ENCODE measurements around the gene ECM2.

- TF ChIP-seq POLR2AphosphoS5 (IDR thresholded peaks at IDR 0.05; ENCODE audit: low read depth, low read length) (no peak), SIN3A (IDR thresholded peaks at IDR 0.05; ENCODE audit: borderline replicate concordance, insufficient read depth, low read depth, low read length) (no peak), TCF7L2 (IDR thresholded peaks at IDR 0.05; ENCODE audit: low read depth, low read length) (no peak)
- TF ChIP-seq, protein P1, sequence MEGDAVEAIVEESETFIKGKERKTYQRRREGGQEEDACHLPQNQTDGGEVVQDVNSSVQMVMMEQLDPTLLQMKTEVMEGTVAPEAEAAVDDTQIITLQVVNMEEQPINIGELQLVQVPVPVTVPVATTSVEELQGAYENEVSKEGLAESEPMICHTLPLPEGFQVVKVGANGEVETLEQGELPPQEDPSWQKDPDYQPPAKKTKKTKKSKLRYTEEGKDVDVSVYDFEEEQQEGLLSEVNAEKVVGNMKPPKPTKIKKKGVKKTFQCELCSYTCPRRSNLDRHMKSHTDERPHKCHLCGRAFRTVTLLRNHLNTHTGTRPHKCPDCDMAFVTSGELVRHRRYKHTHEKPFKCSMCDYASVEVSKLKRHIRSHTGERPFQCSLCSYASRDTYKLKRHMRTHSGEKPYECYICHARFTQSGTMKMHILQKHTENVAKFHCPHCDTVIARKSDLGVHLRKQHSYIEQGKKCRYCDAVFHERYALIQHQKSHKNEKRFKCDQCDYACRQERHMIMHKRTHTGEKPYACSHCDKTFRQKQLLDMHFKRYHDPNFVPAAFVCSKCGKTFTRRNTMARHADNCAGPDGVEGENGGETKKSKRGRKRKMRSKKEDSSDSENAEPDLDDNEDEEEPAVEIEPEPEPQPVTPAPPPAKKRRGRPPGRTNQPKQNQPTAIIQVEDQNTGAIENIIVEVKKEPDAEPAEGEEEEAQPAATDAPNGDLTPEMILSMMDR (IDR thresholded peaks at IDR 0.05): no peak
- TF ChIP-seq, protein P2, sequence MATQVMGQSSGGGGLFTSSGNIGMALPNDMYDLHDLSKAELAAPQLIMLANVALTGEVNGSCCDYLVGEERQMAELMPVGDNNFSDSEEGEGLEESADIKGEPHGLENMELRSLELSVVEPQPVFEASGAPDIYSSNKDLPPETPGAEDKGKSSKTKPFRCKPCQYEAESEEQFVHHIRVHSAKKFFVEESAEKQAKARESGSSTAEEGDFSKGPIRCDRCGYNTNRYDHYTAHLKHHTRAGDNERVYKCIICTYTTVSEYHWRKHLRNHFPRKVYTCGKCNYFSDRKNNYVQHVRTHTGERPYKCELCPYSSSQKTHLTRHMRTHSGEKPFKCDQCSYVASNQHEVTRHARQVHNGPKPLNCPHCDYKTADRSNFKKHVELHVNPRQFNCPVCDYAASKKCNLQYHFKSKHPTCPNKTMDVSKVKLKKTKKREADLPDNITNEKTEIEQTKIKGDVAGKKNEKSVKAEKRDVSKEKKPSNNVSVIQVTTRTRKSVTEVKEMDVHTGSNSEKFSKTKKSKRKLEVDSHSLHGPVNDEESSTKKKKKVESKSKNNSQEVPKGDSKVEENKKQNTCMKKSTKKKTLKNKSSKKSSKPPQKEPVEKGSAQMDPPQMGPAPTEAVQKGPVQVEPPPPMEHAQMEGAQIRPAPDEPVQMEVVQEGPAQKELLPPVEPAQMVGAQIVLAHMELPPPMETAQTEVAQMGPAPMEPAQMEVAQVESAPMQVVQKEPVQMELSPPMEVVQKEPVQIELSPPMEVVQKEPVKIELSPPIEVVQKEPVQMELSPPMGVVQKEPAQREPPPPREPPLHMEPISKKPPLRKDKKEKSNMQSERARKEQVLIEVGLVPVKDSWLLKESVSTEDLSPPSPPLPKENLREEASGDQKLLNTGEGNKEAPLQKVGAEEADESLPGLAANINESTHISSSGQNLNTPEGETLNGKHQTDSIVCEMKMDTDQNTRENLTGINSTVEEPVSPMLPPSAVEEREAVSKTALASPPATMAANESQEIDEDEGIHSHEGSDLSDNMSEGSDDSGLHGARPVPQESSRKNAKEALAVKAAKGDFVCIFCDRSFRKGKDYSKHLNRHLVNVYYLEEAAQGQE (IDR thresholded peaks at IDR 0.05; ENCODE audit: insufficient read depth in 1 of 2, low read depth in 2 of 2, low read length in 1 of 2): no peak
These were observed 67.6 kb downstream of the ECM2 start for GRCh38 chr9:92468206-92468605.
